B cell (primary cell): ENCODE measurements around the gene CWC27.

Source experiments
- CTCF ChIP-seq: fragments of 200-600 bp; IDR thresholded peaks from one replicate; pipeline ENCODE4 v1.8.0; 2022; ENCODE audit warnings: antibody characterized with exemption, mild to moderate bottlenecking
- EZH2 ChIP-seq: IDR thresholded peaks from 2 replicates; pipeline ENCODE4 v1.6.1; 2012; ENCODE audit warnings: borderline replicate concordance, low read depth, mild to moderate bottlenecking, moderate library complexity, low read length; ENCODE audit not compliant: insufficient read depth, poor library complexity, severe bottlenecking

GRCh38 chr5:64789457-64789856, 20.7 kb downstream of the CWC27 start:
- no peak for TF ChIP-seq CTCF
- no peak for TF ChIP-seq EZH2
